ENCODE data around the gene CSE1L.
"Not testable (repeated sequence)": the region's sequence is repeated elsewhere in the genome, so short reads cannot be mapped to it uniquely, and the experiment has no call there.

The CSE1L gene

GRCh38 chr20:49046087-49046900 lies at the start of gene CSE1L:
Gene CSE1L (plus strand): TSS chr20:49046312. CDS start chr20:49058464, 12,152 bp downstream.
- DNase-seq (ENCODE audit: low read depth): peak; percentile 92

- DNase-seq (ENCODE audit: low read depth): no peak
These were observed 45.9 kb upstream of the CSE1L start for GRCh38 chr20:48999890-49000870.

- no peak for DNase-seq (ENCODE audit: low read depth)
These were observed 44.4 kb upstream of the CSE1L start for GRCh38 chr20:49001741-49002140.

GRCh38 chr20:49006446-49006980 lies 39.6 kb upstream of the CSE1L start:
- no peak for DNase-seq (ENCODE audit: low read depth)

GRCh38 chr20:49009899-49010631 lies 36.0 kb upstream of the CSE1L start:
- DNase-seq (ENCODE audit: low read depth): no peak

GRCh38 chr20:49024220-49024619 lies 21.9 kb upstream of the CSE1L start:
- DNase-seq (ENCODE audit: low read depth): no peak

GRCh38 chr20:49028177-49028576 lies 17.9 kb upstream of the CSE1L start:
- DNase-seq (ENCODE audit: low read depth): not testable (repeated sequence)

GRCh38 chr20:49028684-49029083 lies 17.4 kb upstream of the CSE1L start:
- no peak for DNase-seq (ENCODE audit: low read depth)

GRCh38 chr20:49029203-49029602 lies 16.9 kb upstream of the CSE1L start:
- no peak for DNase-seq (ENCODE audit: low read depth)

- no peak for DNase-seq (ENCODE audit: low read depth)
These were observed 15.0 kb upstream of the CSE1L start for GRCh38 chr20:49030954-49031619.

GRCh38 chr20:49032455-49032854 lies 13.7 kb upstream of the CSE1L start:
- DNase-seq (ENCODE audit: low read depth): no peak

- no peak for DNase-seq (ENCODE audit: low read depth)
These were observed 11.9 kb upstream of the CSE1L start for GRCh38 chr20:49034070-49034732.

GRCh38 chr20:49037962-49038387 lies 8.1 kb upstream of the CSE1L start:
- DNase-seq (ENCODE audit: low read depth): no peak

GRCh38 chr20:49039854-49040253 lies 6.3 kb upstream of the CSE1L start:
- DNase-seq (ENCODE audit: low read depth): no peak

GRCh38 chr20:49043000-49043399 lies 3.1 kb upstream of the CSE1L start:
- no peak for DNase-seq (ENCODE audit: low read depth)

- no peak for DNase-seq (ENCODE audit: low read depth)
These were observed 549 bp upstream of the CSE1L start for GRCh38 chr20:49045440-49046086.

- DNase-seq (ENCODE audit: low read depth): no peak
These were observed 6.2 kb downstream of the CSE1L start for GRCh38 chr20:49052334-49052733.

GRCh38 chr20:49054056-49054643 lies 8.0 kb downstream of the CSE1L start:
- DNase-seq (ENCODE audit: low read depth): no peak

- DNase-seq (ENCODE audit: low read depth): no peak
These were observed 17.2 kb downstream of the CSE1L start for GRCh38 chr20:49063279-49063678.

- no peak for DNase-seq (ENCODE audit: low read depth)
These were observed 28.4 kb downstream of the CSE1L start for GRCh38 chr20:49074521-49074920.

Data from stimulated activated CD8-positive, alpha-beta memory T cell treated with anti-CD3 and anti-CD28 coated beads, Interleukin-12 subunit alpha, Interleukin-12 subunit beta, amount 100 ng/mL, for 1 hour (primary cell).